Testis (tissue), 3 donors: Measurements from ENCODE around the gene SLCO3A1. TPM values are rescaled to one million over a fixed set of nuclear protein-coding genes. Genes with fewer than 3 reads are reported as not detected.

ENCODE experiments used
- DNase-seq: peaks from one replicate; pipeline ENCODE4 v3.0.0-alpha.2; 2019
- H3K27ac ChIP-seq, 2 donors: fragments of 200-600 bp; sonication (generic); one replicate each; pipeline ENCODE4 v1.5.1; 2019
- H3K27me3 ChIP-seq: fragments of 200-600 bp; sonication (generic); one replicate; pipeline ENCODE4 v1.5.1; 2019
- H3K36me3 ChIP-seq: fragments of 200-600 bp; sonication (generic); one replicate; pipeline ENCODE4 v1.5.1; 2017; ENCODE audit warnings: low read depth; ENCODE audit errors: missing control alignments
- H3K4me1 ChIP-seq: fragments of 200-600 bp; sonication (generic); one replicate; pipeline ENCODE4 v1.5.1; 2019
- H3K4me3 ChIP-seq, 2 donors: fragments of 200-600 bp; sonication (generic); one replicate each; pipeline ENCODE4 v1.5.1; 2017 to 2019
- H3K9me3 ChIP-seq: fragments of 200-600 bp; sonication (generic); one replicate; pipeline ENCODE4 v1.5.1; 2017
- CTCF ChIP-seq, 3 experiments: fragments of 450-650 bp in 2 of 3; fragments of 200-600 bp in 1 of 3; sonication (generic) in 1 of 3; IDR thresholded peaks; one replicate each; pipeline ENCODE4 v1.5.1; 2016 to 2019; ENCODE audit warnings: antibody characterized with exemption in 3 of 3, mild to moderate bottlenecking in 2 of 3, moderate library complexity in 1 of 3
- POLR2A ChIP-seq: fragments of 450-650 bp; IDR thresholded peaks from one replicate; pipeline ENCODE4 v1.6.1; 2017; ENCODE audit warnings: antibody characterized with exemption, mild to moderate bottlenecking, moderate library complexity
- WGBS, 2 donors: methylation state at CpG; one replicate each; pipeline ENCODE4 v1.1.5; 2018; 5-methylcytosine and 5-hydroxymethylcytosine counted together
- intact Hi-C: fragments of 100-400 bp; cut with DNase I; formaldehyde crosslinking; loops from one replicate; pipeline ENCODE4 v1.15.1; 2023; ENCODE audit warnings: low total_unique reads
- polyA plus RNA-seq: library from polyadenylated mRNA; stranded (reverse); fragments of 350-450 nt; fragmentation: Illumina TruSeq; extraction: RNeasy Lipid Tissue Mini Kit (QIAGEN cat#74804); gene quantifications from one replicate; pipeline ENCODE4 v1.2.3, GENCODE V29; 2014; ENCODE audit warnings: low read depth, low replicate concordance; ENCODE audit not compliant: insufficient read depth
- total RNA-seq, 2 donors: library from RNA; depleted of rRNA; stranded (reverse); fragments of >200 nt; gene quantifications; one replicate each; pipeline ENCODE4 v1.2.3, GENCODE V29; 2016

The SLCO3A1 gene
- total and polyA plus RNA-seq, 3 donors from 2014 or later, result 76.3 to 144 (median 77.2) TPM

GRCh38 chr15:91885714-91886270 lies 32.3 kb downstream of the SLCO3A1 start:
- DNase-seq, result no peak
- peaks cover 22% of the 10 kb centered on the region for H3K4me1 ChIP-seq
- 89 to 94% methylated on average over 7 of the region's 7 CpGs for WGBS, 2 donors
- intact Hi-C loops, result no loop called here
- no peak for TF ChIP-seq CTCF (IDR thresholded peaks at IDR 0.05)
- TF ChIP-seq POLR2A, result no peak
- H3K4me3 ChIP-seq, result no peak overlapping the region
- no peaks in the 10 kb centered on the region for H3K9me3 ChIP-seq
- H3K27ac ChIP-seq, result no peak overlapping the region
- H3K27me3 ChIP-seq, result no peaks in the 10 kb centered on the region
- H3K36me3 ChIP-seq, result no peaks in the 10 kb centered on the region

- intact Hi-C loops, result no loop called here
- Histone ChIP-seq H3K27me3 (no peaks in the 10 kb centered on the region), H3K36me3 (no peaks in the 10 kb centered on the region), H3K9me3 (no peaks in the 10 kb centered on the region), H3K27ac (no peak overlapping the region), H3K4me1 (peaks cover 27% of the 10 kb centered on the region), H3K4me3 (no peak overlapping the region)
- no peak for DNase-seq
- WGBS, 2 donors, result 64 to 84% methylated on average over 3 of the region's 3 CpGs
- TF ChIP-seq POLR2A (no peak), CTCF (IDR thresholded peaks at IDR 0.05) (no peak)
These were observed 33.4 kb downstream of the SLCO3A1 start for GRCh38 chr15:91886878-91887277.

GRCh38 chr15:91887321-91887720 lies 33.8 kb downstream of the SLCO3A1 start:
- WGBS, 2 donors, result 80 to 83% methylated on average over 6 of the region's 6 CpGs
- TF ChIP-seq CTCF (IDR thresholded peaks at IDR 0.05) (no peak), POLR2A (no peak)
- Histone ChIP-seq H3K4me3 (no peak overlapping the region), H3K36me3 (no peaks in the 10 kb centered on the region), H3K27ac (no peak overlapping the region), H3K4me1 (peaks cover 30% of the 10 kb centered on the region), H3K9me3 (no peaks in the 10 kb centered on the region), H3K27me3 (no peaks in the 10 kb centered on the region)
- intact Hi-C loops, result no loop called here
- peak; percentile 54 for DNase-seq

DNA sequence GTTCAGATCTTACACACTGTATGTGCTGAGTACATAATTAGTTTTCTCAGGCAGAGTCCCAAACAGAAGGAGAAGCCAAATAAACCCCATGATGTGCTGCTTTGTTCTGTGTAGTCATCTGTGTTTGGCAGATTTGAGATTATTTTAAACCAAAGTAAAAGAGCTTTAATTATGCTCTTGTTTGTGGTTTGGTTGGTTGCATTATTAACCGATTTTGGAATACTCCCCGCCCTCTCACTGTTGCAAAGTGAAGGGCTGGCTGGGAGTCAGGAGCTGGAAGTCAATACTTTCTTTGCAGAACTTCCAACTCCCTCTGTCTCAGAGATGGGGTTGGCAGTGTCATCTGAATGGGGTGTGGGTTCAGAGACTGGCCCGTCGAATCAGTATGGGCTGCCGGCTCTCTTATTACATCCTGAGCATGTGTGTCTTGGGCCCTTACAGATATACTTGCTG lies 34.4 kb downstream of the SLCO3A1 start:
- no peaks in the 10 kb centered on the region for H3K27me3 ChIP-seq
- TF ChIP-seq CTCF (IDR thresholded peaks at IDR 0.05), result no peak
- TF ChIP-seq POLR2A, result no peak
- intact Hi-C loops, result no loop called here
- no peaks in the 10 kb centered on the region for H3K9me3 ChIP-seq
- no peaks in the 10 kb centered on the region for H3K36me3 ChIP-seq
- no peak overlapping the region for H3K27ac ChIP-seq
- peaks cover 30% of the 10 kb centered on the region for H3K4me1 ChIP-seq
- H3K4me3 ChIP-seq, result no peak overlapping the region
- WGBS, 2 donors, result 44 to 72% methylated on average over 5 of the region's 5 CpGs
- DNase-seq, result no peak
